ENCODE measurements around the gene USP27X.

USP27X gene

DNA sequence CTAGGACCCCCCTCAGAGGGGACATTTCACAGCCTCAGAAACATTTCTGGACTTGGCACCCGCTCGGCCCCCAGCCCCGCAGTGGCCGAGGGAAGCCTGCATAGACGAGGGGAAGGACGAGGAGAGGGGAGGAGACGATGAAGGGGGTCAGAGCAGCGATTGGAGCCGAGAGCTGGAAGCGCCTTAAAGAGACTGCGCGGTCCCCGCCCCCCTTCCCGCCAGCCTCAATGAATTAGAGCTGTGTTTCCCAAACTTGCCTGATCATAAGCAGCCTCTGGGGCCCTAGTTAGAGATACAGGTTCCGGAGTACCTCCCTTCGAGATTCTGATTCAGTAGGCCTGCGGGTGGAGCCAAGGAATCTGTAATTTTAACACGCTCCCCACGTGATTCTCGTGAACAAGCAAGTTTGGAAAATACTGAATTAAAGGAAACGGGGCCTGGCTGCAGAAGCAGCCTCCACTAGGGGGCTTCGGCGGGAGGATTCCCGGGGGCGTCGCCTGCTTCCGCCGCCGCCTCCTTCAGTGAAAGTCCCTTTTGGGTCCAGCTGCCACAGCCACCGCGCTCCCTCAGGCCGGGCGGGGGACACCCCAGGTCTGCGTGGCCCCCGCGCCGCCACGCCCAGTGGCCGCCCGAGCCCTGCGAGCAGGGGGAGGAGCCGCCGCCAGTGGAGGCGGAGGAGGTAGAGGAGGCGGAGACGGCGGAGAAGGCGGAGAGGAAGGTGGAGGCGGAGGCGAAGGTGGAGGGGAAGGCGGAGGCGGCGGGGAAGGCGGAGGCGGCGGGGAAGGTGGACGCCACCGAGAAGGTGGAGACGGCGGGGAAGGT is at the start of gene USP27X:
USP27X (plus strand) TSS at position 651 of the 822 bp plus-strand sequence. CDS start 824 bp downstream, outside the sequence.
- TF ChIP-seq, protein P1, sequence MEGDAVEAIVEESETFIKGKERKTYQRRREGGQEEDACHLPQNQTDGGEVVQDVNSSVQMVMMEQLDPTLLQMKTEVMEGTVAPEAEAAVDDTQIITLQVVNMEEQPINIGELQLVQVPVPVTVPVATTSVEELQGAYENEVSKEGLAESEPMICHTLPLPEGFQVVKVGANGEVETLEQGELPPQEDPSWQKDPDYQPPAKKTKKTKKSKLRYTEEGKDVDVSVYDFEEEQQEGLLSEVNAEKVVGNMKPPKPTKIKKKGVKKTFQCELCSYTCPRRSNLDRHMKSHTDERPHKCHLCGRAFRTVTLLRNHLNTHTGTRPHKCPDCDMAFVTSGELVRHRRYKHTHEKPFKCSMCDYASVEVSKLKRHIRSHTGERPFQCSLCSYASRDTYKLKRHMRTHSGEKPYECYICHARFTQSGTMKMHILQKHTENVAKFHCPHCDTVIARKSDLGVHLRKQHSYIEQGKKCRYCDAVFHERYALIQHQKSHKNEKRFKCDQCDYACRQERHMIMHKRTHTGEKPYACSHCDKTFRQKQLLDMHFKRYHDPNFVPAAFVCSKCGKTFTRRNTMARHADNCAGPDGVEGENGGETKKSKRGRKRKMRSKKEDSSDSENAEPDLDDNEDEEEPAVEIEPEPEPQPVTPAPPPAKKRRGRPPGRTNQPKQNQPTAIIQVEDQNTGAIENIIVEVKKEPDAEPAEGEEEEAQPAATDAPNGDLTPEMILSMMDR (IDR thresholded peaks at IDR 0.05; ENCODE audit: low read depth, low read length): peak; percentile 46
- Histone ChIP-seq H3K4me3 (ENCODE audit: low read depth, low read length) (peak within 1 kb of the TSS; percentile 51), H3K27ac (peak within 1 kb of the TSS; percentile 56), H3K9me3 (ENCODE audit: severe bottlenecking) (no peaks in the 10 kb centered on the region), H3K27me3 (ENCODE audit: insufficient read depth, low read depth, severe bottlenecking) (peaks cover 24% of the 10 kb centered on the region), H3K36me3 (no peaks in the 10 kb centered on the region)
- peak; percentile 77 for DNase-seq

GRCh38 chrX:49838374-49838773 is 40.9 kb upstream of the USP27X start:
- Histone ChIP-seq H3K27ac (no peak overlapping the region), H3K36me3 (no peaks in the 10 kb centered on the region), H3K4me3 (ENCODE audit: low read depth, low read length) (no peak overlapping the region), H3K27me3 (ENCODE audit: insufficient read depth, low read depth, severe bottlenecking) (peaks cover 72% of the 10 kb centered on the region), H3K9me3 (ENCODE audit: severe bottlenecking) (no peaks in the 10 kb centered on the region)
- DNase-seq: peak; percentile 13
- TF ChIP-seq, protein P1 (IDR thresholded peaks at IDR 0.05; ENCODE audit: low read depth, low read length): peak; percentile 76

DNA sequence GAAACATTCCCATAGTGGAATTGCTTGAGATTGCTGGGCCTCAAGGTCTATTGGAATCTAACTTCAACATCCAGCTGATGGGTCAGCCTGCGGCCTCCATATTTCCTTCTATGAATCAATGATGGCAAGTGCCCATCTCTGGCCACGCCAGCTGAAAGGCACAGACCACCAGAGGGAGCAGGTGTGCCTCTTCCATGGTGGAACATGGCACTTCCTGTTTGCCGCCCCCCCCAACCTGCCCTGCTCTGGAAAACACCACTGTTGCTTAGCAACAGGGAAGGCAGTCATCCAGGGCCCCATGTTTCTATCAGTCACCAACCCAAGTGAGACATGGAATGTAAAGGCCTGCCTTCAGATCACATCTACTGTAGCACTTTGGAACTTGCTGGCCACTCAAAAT is 38.6 kb upstream of the USP27X start:
- Histone ChIP-seq H3K27ac (no peak overlapping the region), H3K4me3 (ENCODE audit: low read depth, low read length) (no peak overlapping the region), H3K36me3 (no peaks in the 10 kb centered on the region), H3K27me3 (ENCODE audit: insufficient read depth, low read depth, severe bottlenecking) (peaks cover 75% of the 10 kb centered on the region), H3K9me3 (ENCODE audit: severe bottlenecking) (no peaks in the 10 kb centered on the region)
- peak; percentile 65 for DNase-seq
- TF ChIP-seq, protein P1 (IDR thresholded peaks at IDR 0.05; ENCODE audit: low read depth, low read length): peak; percentile 73

- H3K27ac ChIP-seq: no peak overlapping the region
- no peaks in the 10 kb centered on the region for H3K9me3 ChIP-seq (ENCODE audit: severe bottlenecking)
- no peak for DNase-seq
- H3K4me3 ChIP-seq (ENCODE audit: low read depth, low read length): no peak overlapping the region
- TF ChIP-seq, protein P1 (IDR thresholded peaks at IDR 0.05; ENCODE audit: low read depth, low read length): no peak
- peaks cover 76% of the 10 kb centered on the region for H3K27me3 ChIP-seq (ENCODE audit: insufficient read depth, low read depth, severe bottlenecking)
- no peaks in the 10 kb centered on the region for H3K36me3 ChIP-seq
Measured at GRCh38 chrX:49842621-49843020, 36.7 kb upstream of the USP27X start.

- peaks cover 78% of the 10 kb centered on the region for H3K27me3 ChIP-seq (ENCODE audit: insufficient read depth, low read depth, severe bottlenecking)
- TF ChIP-seq, protein P1 (IDR thresholded peaks at IDR 0.05; ENCODE audit: low read depth, low read length): no peak
- no peak for DNase-seq
- no peaks in the 10 kb centered on the region for H3K36me3 ChIP-seq
- no peak overlapping the region for H3K4me3 ChIP-seq (ENCODE audit: low read depth, low read length)
- H3K9me3 ChIP-seq (ENCODE audit: severe bottlenecking): no peaks in the 10 kb centered on the region
- H3K27ac ChIP-seq: no peak overlapping the region
Measured at GRCh38 chrX:49844611-49845010, 34.7 kb upstream of the USP27X start.
